HG02943 (cell line): ENCODE data around the gene DOCK2.

Experiments
- ATAC-seq: cut with Tn5 transposase; IDR thresholded peaks from one replicate; pipeline ENCODE4 v1.9.1; 2021; ENCODE audit warnings: mild to moderate bottlenecking, low read depth, moderate library complexity; ENCODE audit not compliant: unreplicated experiment

DOCK2 gene

DNA sequence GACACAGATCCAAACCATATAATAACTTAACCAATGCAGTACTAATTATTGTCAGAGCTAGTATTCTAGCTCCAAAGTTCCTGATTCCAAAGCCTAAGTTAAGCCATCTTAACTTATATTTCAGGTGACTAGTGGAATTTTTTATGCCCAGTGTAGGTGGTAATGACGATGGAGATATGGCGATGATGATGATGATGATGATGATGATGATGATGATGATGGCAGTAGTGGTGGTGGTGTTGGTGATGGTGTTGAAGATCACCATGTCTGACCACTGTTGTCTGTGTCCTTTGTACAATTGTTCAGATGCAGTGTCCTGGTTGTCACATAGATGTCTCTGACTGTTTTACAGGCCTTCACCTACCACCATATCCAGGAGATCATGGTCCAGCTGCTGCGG, 203.3 kb downstream of the DOCK2 start:
- ATAC-seq = no peak

DNA sequence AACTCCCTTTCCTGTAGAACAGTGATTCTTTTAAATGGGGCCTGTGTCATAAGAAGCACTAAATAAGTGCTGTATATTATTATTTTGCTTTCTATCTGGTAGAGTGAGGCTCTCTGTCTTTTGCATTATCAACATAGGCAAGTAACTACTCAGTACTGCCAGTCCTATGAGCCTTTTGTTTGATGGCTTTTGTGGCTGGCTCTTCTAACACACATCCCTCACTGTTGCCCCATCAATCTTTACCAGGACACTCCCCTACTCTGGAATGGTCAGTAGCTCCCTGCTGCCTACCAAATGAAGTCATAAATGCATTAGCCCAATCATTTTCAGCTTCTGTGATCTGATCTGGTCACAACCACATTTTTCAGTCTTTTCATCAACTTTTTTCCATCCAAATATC, 205.6 kb downstream of the DOCK2 start:
- ATAC-seq = no peak

GRCh38 chr5:169847519-169847918, 210.4 kb downstream of the DOCK2 start:
- ATAC-seq = no peak

GRCh38 chr5:169848271-169848670, 211.2 kb downstream of the DOCK2 start:
- no peak for ATAC-seq

DNA sequence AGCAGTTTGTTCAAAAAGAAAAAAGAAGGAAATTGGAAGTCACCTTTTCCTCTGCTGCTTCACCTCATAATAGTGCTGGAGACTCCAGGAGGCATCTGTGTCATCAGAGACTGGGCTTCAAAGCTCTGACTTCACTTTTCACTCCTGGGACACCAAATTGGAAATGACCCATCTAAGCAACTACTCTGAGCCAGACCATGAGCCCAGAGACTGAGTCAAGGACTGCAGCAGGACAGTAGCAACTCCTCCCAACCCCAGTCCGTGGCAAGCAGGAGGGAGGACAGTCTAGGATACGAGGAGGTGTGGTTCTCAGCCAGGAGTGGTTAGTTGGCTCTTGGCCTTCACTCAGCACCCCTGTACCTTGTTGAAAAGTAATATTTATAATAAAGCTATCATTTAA, 211.7 kb downstream of the DOCK2 start:
- no peak for ATAC-seq

DNA sequence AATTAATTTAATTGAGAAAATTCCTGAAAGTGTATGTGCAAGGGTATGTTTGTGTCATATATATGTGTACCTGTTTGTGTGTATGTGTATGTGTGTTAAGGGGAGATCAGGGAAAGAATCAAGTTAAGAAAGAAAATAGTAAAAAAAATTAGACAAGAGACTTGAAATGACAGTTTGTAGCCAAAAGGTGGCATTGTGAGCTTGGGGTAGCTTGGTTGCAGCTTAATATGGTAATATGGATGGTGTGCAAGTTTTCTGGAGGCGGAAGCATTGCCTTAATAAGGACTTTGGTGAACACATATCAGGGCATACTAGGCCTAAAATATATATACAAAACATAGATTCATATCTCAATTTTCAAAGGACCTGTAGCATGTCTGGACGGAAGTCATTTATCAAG, 213.3 kb downstream of the DOCK2 start:
- ATAC-seq = no peak

DNA sequence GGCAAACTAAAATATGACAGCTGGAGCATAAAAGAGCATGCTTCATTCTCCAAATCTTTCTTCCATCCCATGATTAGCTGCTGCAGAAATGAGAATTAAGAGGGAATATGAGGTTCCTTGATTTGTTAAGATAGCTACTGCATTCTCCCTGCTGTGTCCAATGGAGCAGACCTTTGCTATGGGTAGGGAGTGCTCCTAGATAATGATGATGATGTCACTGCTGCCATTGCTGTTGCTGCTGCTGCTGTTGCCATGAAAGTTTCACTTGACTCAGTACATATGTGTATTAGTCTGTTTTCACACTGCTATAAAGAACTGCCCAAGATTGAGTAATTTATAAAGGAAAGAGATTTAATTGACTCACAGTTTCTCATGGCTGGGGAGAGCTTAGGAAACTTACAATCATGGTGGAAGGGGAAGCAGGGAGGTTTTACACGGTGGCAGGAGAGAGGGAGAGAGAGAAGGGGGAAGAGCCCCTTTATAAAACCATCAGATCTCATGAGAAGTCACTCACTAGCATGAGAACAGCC, 214.3 kb downstream of the DOCK2 start:
- ATAC-seq = no peak

DNA sequence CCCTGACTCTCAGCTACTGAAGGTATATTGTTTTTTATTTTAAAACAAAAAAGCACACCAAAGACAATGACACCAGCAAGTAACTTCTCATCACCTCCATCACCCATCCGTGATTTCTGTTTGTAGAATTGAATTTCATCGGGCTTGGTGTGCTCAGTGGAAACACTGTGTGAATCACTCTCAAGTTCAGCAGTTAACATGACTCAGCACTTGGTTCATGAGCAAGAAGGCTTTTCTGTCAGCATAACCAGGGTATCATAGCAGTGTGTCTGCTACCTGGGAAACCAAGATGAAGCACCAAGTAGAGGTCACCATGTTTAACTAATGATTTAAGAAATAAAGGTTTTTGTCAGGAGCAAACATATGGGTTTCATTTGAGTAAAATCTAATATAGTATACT, 219.5 kb downstream of the DOCK2 start:
- ATAC-seq = no peak

GRCh38 chr5:169860585-169860984, 223.5 kb downstream of the DOCK2 start:
- ATAC-seq = no peak

- no peak for ATAC-seq
These were observed 224.4 kb downstream of the DOCK2 start for GRCh38 chr5:169861433-169861832.

DNA sequence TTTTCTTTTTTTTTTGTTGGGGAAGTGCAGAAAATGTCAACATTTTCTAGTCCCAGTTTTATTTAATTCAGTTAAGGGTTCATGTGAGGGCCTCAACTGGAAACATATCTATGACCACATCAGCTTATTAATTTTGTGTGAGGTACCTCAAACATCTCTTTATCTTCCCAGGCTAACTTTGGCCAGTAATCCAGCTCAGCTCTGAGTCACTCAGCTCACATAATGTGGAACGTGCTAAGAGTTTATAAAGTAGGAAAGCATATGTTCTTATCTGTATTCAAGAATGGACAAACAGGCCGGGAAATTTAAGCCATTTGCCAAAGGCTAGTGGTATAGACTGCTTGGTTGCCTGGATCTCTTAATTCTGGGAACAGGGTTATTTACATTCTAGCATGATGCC, 224.9 kb downstream of the DOCK2 start:
- no peak for ATAC-seq

DNA sequence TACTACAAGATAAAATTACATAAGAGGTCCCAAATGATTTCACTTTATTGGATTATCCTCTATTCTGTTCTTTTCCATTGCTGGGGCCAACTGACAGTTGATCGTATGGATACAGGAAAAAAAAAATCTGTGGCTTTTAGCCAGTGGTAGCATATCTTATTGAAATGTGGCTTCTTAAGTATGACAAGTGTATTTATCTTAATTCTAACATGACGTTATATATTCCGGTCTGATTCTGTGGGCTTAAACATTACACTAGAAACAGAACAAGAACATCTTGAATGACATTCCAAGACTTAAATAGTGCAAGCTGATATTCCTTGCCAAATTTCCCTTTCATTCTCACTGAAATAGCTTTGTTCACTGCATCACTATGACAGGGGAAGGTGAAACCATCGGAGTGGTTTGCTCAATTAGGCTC, 225.3 kb downstream of the DOCK2 start:
- no peak for ATAC-seq

DNA sequence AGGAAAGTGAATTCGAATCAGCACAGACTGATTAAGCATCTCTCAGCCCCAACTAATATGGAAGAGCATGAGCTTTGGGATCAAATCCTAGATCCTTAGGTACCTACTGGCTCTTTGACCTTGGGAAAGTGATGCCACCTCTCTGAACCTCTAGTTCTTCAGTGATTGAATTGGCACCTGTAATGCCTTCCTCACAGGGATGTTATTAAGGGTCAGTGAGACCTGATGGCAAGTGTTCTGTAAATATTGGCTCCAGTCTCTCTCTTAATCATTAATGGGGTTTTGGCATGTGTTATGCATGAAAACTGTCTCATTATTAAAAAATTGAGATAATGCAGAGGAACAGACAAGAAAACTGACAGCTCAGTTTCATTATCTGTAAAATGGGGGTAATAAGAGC, 227.4 kb downstream of the DOCK2 start:
- no peak for ATAC-seq

DNA sequence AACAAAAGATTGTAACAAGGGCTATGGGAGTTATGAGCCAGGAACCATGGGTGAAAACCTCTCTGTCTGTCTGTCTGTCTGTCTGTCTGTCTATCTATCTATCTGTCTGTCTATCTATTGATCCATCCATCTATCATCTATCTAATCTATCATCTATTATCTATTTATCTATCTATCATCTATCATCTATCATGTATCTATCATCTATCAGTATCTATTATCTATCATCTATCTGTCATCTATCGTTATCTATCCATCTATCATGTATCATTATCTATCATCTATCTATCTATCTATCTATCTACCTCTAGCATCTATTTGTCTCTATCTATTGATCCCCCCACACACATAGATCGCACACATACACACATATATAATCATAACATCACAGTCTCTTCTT, 230.3 kb downstream of the DOCK2 start:
- no peak for ATAC-seq

DNA sequence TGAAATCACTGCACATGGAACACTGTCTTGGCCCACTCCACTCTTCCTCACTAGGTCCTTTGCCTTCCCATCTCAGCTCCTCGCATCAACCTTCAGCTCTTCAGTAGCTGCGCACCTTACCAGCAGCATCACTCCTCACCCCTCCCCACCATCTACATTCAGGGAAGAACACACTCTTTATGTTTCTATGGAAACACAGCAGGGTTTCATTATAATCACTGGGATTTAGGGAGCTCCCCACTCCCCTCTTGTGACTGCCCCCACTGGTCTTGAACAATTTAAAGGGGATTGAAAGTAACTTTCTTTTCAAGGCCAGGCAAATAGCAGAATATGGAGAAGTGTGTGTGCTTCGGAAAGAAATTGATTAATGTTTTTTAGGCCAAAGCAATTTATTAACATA, 232.0 kb downstream of the DOCK2 start:
- ATAC-seq = no peak

DNA sequence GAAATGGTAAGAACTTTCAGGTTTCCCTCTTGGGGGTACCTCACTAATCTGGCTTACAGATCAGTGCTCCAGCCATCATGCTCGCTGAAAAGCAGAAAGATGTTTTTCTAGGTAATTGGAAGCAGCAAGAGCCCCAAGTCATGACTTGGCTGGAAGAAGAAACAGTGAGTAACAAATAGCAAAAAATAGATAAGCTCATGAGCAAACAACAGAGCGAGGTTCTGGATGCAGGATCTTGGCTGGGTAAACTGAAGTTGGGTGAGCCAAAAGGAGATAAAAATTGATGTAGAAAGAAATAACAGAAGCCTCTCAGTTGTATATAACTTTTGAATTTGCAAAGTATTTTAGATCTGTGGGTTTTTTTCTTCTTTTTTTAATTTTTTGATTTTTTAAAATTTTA, 233.1 kb downstream of the DOCK2 start:
- no peak for ATAC-seq

DNA sequence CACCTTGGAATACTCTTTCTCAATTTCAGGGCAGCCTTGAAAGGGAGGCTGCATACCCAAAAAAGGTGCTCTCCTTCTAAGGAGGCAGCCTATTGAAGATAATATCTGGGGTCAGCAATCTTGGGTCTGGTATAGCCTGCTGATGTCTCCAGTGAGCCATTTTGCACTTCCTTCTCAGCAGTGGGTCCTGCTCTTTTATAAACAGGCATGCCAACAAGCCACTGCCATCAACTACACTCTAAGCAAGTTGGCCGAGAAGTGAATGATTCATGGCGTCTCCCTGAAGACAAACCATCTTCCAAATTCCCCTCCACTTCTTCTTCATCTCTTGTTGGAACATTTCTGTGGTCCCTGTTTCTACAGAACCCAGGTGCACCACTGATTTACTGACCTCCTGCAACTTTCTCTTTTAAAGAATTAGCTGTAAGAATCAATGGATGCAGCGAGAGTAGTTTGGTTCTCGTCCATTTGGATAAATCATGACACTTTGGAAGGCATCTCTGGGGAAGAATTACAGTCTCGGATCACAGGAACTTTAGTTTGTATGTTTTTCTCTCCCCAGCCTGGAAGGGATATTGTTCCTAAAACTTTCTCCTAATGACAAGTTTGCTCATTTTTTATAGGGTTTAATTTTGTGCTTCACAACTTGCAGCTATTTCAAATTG, 234.9 kb downstream of the DOCK2 start:
- ATAC-seq = no peak

DNA sequence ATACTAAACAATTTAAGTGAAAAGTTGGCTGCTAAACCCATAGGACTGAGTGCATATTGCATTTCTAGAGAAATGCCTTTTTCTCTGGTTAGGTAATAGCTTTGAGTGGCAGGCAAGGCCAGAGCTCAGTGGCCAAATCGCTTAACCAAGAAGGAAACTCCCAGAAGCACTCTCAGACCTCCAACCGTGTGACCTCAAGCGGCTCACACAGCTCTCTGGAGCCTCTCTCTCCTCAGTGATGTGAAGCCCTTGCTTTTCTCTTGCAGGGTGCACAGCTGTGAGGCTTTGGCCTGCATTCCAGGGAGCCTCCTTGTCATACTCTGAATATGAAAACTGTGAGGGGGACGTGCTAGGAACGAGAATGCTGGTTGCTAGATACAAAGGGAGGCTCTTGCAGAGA, 236.6 kb downstream of the DOCK2 start:
- no peak for ATAC-seq

- no peak for ATAC-seq
These were observed 237.5 kb downstream of the DOCK2 start for GRCh38 chr5:169874621-169875020.

DNA sequence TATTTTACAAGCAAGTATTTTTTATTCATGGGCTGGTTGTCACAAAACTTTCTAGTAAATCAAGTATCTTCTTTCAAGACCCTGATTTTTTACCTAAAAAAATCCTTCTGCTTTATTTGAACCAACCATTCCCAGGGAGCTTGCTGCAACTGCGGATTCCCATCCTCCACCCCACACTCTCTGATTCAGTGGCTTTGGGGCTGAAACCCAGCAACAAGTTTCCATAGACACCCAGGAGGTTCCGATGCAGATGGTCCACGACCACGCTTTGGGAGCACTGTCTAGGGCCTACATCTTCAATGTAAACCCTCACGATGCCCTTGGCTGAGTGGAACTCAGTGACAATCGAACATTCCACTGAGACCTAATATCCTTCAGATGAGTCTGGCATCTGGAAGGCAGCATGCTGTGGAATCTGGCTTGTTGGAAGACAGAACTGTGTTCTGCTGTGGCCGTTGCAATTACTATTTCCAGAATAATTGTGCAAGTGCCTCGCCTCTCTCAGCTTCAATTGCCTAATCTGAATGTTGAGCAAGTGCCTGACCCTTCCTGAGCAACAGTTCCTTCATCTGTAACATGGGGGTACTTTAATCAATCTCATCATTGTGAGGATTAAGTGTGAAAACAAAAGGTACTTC, 238.1 kb downstream of the DOCK2 start:
- ATAC-seq = no peak

DNA sequence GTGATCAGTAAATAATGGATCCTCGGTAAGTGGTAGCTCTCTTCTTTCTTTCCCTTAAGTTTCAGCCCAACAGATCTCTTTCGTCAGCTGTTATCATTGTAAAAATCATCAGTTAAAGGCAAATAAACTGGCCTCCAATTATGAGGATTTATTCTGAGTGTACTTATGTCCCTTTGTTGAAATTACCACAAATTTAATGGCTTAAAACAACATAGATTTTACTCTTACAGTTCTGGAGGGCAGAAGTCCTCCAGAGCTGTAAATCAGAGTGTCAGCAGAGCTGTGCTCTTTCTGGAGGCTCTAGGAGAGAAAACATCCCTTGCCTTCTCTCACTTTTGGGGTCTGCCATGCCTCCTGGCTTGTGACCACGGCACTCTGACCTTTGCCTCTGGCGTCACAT, 238.7 kb downstream of the DOCK2 start:
- no peak for ATAC-seq

DNA sequence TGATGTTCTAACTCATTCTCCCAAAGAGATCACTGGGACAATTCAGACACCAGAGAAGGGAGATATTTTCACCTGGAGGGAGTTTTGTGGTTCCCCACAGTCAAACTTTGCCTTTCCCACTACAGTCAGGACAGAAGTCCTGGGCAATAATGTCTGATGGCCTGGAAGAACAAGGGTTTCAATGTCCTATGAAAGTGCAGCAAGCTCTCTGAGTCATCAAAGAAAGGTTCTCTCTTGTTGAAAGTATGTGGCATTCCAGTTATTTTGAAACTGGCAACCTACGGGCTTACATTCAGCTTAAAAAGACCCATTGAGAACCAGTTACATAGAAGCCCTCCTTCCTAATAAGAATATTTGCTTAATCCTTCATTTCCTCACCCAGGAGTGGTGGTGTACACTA, 239.3 kb downstream of the DOCK2 start:
- no peak for ATAC-seq
